GM19239 (cell line): ENCODE data around the gene MT3.

Experiments
- DNase-seq: peaks from one replicate; pipeline ENCODE4 v3.0.0; 2011; ENCODE audit warnings: low spot score; ENCODE audit not compliant: insufficient read length
- FAIRE-seq: peaks from 2 replicates; lab custom pipeline; 2011; peaks lifted over from hg19 to GRCh38; lab: Jason Lieb, UNC

The MT3 gene

DNA sequence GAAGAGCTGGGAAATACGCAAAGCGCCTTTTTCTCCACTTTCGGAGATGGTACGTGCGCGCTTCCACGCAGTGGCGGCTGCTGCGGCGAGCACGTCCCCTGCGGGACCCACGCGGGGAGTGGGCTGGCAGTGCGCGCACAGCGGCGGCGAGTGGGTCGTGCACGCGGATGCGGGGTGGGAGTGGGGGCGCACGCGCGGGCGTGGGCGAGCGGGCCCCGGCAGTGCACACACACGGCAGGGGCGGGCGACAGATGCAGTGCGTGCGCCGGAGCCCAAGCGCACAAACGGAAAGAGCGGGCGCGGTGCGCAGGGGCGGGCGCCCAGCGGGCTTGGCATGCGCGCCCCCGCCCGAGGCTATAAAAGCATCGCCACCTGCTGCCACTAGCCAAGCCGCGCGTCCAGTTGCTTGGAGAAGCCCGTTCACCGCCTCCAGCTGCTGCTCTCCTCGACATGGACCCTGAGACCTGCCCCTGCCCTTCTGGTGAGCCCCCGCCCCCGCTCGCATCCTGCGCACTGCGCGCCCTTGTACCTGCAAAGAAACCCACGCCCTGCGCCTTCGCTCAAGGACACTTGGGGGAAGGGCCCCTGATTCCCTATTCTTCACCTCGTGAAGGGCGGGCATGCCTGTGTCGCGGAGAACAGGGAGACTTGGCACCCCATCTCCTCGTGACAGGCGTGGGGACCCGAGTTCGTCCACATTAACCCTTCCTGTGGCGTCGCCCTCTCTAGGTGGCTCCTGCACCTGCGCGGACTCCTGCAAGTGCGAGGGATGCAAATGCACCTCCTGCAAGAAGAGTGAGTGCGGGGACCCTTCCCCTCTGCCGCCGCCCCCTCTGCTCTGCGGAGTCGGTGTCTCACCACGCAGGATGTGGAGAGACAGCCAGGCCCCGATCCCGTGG is at the start of gene MT3:
TSS of gene MT3 (plus strand) at position 388 of the 899 bp plus-strand sequence. CDS start at position 451, 63 bp downstream.
- DNase-seq (no peak), FAIRE-seq (no peak)

- no peak for DNase-seq
- FAIRE-seq: no peak
These were observed 49.7 kb upstream of the MT3 start for GRCh38 chr16:56539656-56540055.

GRCh38 chr16:56542039-56542438 is 47.3 kb upstream of the MT3 start:
- FAIRE-seq: no peak
- DNase-seq: no peak

DNA sequence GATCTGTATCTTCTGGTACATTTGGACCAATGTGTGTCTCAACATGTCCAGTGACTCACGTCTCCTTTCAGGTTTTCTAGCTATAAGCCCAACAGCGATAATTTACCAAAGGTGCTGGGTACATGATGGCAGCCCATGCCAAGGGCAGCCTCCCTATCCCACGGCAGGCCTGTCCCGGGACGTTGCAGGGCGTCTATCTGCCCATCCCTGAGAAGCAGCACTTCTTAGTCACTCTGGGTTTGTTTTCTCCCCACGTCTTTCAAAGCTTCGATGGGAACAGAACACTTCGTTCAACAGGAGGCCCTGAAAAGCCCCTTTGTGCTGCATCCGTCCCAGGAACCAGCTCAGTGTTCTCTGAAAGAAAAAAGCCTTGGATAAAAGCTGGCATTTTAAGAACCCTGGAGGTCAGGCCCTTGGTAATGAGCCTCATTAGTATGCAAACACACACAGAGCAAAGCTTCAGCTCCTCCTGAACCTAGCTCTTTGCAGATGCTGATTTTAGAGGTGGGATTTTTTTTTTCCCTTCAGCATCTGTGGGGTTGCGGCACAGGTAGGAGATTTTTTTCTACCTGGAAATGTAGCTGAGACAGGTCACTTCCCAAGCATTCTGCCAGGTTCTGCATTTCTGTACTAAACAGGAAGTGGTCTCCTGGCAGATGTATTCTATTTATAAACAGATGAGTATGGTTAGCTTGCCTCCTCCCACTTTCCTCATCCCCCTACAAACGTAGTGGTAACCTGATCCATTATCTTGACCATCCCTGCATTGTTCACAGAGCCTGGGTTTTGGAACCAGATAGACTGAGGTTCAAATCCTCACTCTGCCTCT is 42.0 kb upstream of the MT3 start:
- DNase-seq: no peak
- peak; percentile 18 for FAIRE-seq

DNA sequence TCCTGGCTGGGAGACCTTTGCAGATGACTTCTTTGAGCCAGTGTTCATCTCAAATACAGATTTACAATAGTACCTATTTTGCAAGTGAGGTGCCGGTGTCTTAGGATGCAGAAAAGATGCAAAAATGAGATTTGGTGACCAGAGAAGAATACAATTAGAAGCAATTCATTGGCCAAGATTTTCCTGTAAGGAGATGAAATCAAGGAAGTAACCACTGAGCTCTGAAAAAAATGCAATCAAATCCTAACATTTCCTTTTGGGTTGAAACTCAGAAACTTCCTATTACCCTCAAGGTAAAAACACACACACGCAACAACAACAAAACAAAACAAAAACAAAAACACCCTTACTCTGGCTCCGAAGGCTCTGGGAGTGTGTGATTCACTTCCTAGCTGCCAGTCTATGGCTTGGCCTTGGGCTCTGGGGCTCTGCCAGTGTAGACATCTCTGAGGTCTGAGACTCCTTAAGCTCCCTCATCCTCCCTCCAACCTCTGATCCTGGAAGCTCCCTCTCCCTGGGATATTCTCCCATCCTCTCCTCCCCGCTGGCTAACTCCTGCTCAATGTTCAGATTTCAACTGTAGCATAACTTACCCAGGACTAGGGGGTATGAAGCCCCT is 41.3 kb upstream of the MT3 start:
- DNase-seq (no peak), FAIRE-seq (no peak)

DNA sequence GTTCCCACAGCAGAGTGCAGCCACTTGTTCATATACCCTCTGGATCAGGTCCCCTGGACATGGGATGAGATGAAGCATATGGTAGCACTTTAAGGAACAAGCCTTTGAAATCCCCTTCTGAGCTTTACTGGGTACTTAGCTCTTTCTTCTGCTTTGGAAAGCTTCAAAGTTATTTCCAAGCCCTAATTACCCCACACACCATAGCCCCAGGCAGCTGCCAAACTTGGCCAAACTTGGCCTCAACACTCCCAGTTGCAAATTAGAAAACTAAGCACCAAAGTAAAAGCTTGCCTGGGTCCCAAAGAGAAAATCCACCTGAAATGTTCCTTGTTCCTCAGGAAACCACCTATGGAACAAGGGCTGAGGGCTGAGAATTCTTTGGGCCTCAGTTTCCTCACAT is 40.2 kb upstream of the MT3 start:
- no peak for FAIRE-seq
- DNase-seq: no peak

GRCh38 chr16:56549744-56550385 is 39.5 kb upstream of the MT3 start:
- FAIRE-seq (no peak), DNase-seq (no peak)

DNA sequence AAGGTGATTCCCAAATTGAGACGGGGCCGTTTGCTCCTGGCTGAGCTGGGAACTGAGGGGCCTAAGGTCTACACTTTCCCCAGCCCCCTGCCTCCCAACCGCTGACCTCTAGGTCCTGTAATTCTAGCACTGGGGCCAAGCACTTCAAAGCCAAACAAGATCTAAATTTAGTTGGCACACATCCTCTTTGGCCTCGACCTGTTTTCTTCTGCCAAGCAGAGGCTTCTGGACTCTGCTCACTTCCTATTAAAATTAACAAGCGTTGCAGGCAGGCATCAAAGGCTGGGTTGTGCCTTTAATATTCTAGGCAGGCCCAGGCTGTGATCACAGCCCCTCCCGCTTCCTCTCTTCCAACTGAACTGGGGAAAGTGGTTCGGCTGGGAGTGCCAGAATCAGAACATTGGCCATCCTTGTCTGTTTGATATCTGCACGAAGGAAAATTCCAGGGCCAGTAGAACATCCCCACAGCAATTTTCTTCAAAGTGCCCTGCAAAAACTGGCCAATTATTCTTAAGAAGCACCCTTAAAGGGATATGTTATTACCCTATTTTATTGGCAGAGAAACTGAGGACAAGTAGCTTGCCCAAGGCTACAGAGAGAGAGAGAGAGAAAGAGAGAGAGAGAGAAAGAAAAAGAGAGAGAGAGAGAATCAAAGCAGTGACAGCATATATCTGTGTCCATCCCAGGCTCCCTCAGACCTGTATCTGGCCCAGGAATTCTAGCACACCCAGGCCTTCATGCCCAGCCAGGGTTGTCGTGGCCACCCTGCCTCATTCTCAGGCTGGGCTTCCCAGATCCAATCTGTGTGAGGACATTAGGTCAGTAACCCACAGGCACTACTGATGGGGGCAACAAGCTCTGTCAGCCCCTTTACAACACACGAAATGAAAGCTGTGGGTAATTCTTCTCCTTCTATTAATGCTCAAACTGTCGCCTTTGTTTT is 37.3 kb upstream of the MT3 start:
- no peak for FAIRE-seq

DNA sequence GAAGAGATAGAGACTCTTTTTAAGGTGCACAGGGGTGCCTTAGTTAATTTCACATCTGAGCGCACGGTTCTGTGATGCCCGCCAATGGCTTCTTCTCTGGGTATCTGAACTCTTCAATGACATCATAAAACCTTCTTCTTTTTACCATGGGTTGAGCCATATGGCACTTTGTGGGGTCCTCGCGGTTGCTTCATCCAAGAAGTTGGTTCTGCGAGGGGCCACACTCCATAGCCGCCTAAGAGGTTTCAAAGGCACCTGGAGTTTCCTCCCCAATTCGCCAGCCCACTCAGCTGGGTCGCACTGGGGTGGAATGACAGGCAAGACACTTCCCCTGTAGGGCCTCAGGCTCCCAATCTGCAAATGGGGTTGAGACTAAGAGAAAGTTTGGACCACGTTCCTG is 34.9 kb upstream of the MT3 start:
- DNase-seq (no peak), FAIRE-seq (no peak)

More for the DNA sequence above, 37.3 kb upstream of the MT3 start:
- DNase-seq: no peak

DNA sequence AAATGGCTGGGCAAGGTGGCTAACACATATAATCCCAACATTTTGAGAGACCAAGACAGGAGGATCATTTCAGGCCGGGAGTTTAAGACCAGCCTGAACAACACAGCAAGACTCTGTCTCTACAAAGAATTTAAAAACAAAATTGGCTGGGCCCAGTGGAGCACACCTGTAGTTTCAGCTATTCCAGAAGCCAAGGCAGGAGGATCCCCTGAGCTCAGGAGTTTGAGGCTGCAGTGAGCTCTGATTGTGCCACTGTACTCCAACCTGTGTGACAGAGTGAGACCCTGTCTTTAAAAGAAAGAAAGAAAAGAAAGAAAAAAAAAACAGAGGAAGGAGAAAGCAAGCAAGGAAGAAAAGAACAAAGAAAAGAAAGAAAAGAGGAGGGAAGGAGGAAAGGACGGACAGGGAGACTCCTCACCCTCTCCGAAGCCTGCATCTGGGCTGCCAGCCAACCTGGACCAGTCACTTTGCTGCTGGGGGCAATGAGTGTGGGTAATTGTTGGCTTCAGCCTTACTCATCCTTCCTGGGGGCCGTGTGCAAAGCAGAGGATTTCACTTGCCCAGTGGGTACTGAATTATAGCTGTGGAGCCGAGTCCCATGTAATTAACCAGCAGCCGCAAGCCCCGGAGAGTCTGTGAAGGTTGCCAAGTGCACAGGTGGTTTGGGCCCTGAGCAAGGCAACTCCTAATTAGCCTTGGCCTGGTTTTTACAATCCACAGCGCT is 31.1 kb upstream of the MT3 start:
- no peak for DNase-seq
- no peak for FAIRE-seq

DNA sequence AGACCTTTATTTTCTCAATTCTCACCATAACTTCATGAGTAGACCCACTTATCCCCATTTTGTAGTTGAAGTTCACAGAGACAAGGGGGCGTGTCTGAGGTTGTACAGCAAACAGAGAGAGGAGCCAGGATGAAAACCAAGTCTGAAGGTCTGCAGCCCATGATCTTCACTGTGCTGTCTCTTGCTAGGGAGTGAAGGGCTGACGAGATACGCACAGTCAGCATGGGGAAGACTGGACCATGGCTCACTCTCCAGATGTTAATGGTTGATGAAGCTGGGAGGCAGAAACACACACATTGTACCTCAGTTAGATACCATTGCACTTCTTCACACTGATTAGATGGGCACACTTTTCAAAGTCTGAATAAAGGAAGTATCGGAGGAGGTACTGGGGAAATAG is 30.2 kb upstream of the MT3 start:
- no peak for DNase-seq
- no peak for FAIRE-seq

DNA sequence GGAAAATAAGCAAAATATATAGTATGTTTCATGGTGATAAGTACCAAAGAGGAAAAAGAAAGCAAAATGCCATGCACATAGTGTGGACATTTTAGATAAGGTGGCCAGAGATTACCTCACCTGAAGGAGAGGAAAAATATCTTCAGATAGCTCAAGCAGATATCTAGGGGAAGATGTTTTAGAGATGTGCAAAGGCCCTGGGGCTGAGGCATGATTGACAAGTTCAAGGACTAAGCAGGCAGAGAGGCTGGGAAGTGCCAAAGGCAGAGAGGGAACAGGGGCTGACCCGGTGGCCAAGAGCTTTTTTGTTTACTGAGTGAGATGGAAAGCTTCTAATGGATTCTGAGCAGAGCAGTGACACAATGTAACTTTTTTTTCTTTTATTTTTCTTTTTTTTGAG is 28.9 kb upstream of the MT3 start:
- no peak for FAIRE-seq
- DNase-seq: no peak

DNA sequence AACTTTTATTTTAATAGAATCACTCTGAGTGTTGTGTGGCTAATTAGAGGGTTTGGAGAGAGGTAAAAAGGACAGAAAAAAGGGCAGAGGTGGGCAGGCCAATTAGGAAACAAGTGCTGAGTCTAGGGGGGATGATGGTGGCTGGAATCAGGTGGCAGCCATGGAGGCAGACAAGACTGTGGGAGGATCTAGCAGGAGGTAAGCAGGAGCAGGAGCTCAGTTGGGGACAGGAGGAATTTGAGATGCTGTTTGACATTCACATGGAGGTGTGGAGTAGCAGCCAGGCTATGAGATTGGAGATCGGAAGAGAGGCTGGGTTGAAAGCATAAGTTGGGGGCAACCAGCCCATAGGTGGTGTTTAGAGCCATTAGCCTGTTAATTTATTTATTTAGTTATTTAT is 28.2 kb upstream of the MT3 start:
- no peak for FAIRE-seq
- no peak for DNase-seq

DNA sequence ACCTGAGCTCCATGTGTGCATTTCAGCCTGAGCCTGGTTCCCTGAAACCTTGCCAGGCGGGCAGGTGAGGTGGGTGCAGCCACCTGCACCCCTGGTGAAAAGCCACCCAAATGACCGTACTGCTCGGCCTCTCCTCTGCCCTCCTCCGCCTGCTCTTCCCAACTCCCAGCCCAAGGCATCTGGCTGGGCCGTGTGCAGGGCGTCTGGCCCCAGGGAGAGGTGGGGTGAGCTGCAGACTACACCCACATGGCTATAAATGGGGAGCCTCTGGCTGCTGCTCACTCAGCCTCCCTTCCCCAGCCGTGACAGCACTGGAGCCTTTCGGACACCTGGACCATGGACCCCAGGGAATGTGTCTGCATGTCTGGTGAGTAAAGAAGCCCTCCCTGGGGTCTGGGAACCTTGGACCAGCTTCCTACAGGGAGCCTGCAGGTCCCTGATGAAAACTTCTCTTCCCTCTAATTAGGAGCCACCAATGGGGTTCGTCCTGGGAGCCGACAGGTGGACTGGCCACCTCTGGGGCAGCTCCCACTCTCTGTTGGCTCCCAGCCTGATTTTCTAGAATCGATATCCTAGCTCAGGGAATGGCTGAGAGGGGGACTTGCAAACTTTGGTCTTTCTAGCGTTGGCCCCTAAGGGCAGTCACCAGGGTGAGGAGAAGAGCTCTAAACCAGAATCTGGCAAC is 24.4 kb upstream of the MT3 start, which contains the start of gene MT4:
TSS of gene MT4 (plus strand) at position 281 of the 685 bp plus-strand sequence. CDS start at position 337, 56 bp downstream.
- FAIRE-seq: no peak

DNA sequence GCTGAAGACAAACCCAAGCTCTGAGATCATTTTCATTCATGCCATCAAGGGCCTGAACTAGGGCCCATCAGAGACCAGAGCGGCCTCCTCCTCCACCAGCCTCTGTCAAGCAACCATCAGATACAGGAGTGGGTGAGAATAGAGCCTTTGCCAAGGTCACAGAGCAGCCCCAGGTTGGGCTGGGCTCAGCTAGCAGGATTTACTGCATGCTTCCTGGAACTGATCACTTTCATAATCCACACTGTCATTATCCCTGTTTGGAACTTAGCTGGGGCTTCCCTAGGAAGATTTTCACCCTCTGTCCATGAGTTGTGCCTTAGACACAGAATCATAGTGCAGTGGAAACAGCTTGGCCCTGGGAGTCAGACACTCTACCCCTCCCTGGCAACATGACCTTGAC is 19.4 kb upstream of the MT3 start:
- DNase-seq (no peak), FAIRE-seq (no peak)

More for the DNA sequence above, 24.4 kb upstream of the MT3 start, which contains the start of gene MT4:
- DNase-seq: no peak

GRCh38 chr16:56571525-56571924 is 17.8 kb upstream of the MT3 start:
- FAIRE-seq (no peak), DNase-seq (no peak)

- no peak for FAIRE-seq
- DNase-seq: no peak
These were observed 14.7 kb upstream of the MT3 start for GRCh38 chr16:56574625-56575024.
